ENCODE measurements around the gene MAP2K5. TPM values are rescaled to one million over a fixed set of nuclear protein-coding genes. Genes with fewer than 3 reads are reported as not detected.

The MAP2K5 gene
- total RNA-seq, 1 experiment from 2014 or later: 6.4 TPM

GRCh38 chr15:67834581-67835296 is 292.2 kb downstream of the MAP2K5 start:
- DNase-seq (ENCODE audit: low read depth): no peak

GRCh38 chr15:67835297-67836133 is 293.0 kb downstream of the MAP2K5 start:
- DNase-seq (ENCODE audit: low read depth): no peak

- no peak for DNase-seq (ENCODE audit: low read depth)
Observed at GRCh38 chr15:67836134-67836455, 293.6 kb downstream of the MAP2K5 start.

- no peak for DNase-seq (ENCODE audit: low read depth)
Observed at GRCh38 chr15:67836477-67836876, 294.0 kb downstream of the MAP2K5 start.

GRCh38 chr15:67836955-67837354 is 294.5 kb downstream of the MAP2K5 start:
- no peak for DNase-seq (ENCODE audit: low read depth)

GRCh38 chr15:67838789-67839332 is 296.4 kb downstream of the MAP2K5 start:
- DNase-seq (ENCODE audit: low read depth): no peak

GRCh38 chr15:67839499-67839928 is 297.0 kb downstream of the MAP2K5 start:
- peak; percentile 64 for DNase-seq (ENCODE audit: low read depth)

GRCh38 chr15:67839929-67840748 is 297.6 kb downstream of the MAP2K5 start, which contains the start of gene RNU6-1:
TSS of gene RNU6-1 (minus strand) at chr15:67840045.
- DNase-seq (ENCODE audit: low read depth): peak; percentile 89

GRCh38 chr15:67840749-67841512 is 298.4 kb downstream of the MAP2K5 start:
- peak; percentile 48 for DNase-seq (ENCODE audit: low read depth)

- no peak for DNase-seq (ENCODE audit: low read depth)
Observed at GRCh38 chr15:67841513-67841762, 298.9 kb downstream of the MAP2K5 start.

- DNase-seq (ENCODE audit: low read depth): no peak
Observed at GRCh38 chr15:67843092-67843501, 300.6 kb downstream of the MAP2K5 start.

- DNase-seq (ENCODE audit: low read depth): no peak
Observed at GRCh38 chr15:67843571-67844387, 301.3 kb downstream of the MAP2K5 start.

GRCh38 chr15:67845974-67846373 is 303.5 kb downstream of the MAP2K5 start:
- DNase-seq (ENCODE audit: low read depth): no peak

GRCh38 chr15:67849538-67849937 is 307.0 kb downstream of the MAP2K5 start:
- DNase-seq (ENCODE audit: low read depth): no peak

GRCh38 chr15:67850336-67850735 is 307.8 kb downstream of the MAP2K5 start:
- DNase-seq (ENCODE audit: low read depth): no peak

- peak; percentile 63 for DNase-seq (ENCODE audit: low read depth)
Observed at GRCh38 chr15:67850994-67851571, 308.6 kb downstream of the MAP2K5 start.

GRCh38 chr15:67852418-67852817 is 309.9 kb downstream of the MAP2K5 start:
- no peak for DNase-seq (ENCODE audit: low read depth)

GRCh38 chr15:67853454-67853853 is 311.0 kb downstream of the MAP2K5 start:
- DNase-seq (ENCODE audit: low read depth): no peak

GRCh38 chr15:67854358-67854757 is 311.9 kb downstream of the MAP2K5 start:
- DNase-seq (ENCODE audit: low read depth): no peak

GRCh38 chr15:67855842-67856241 is 313.3 kb downstream of the MAP2K5 start:
- DNase-seq (ENCODE audit: low read depth): no peak

Measured in HT1080 (cell line).